ENCODE measurements around the gene PIGN.
A peak's percentile ranks its signal among the peaks of the same experiment; 100 is the strongest.
"Not testable (repeated sequence)": the region's sequence is repeated elsewhere in the genome, so short reads cannot be mapped to it uniquely, and the experiment has no call there.

Gene PIGN

GRCh38 chr18:62054929-62055498, 131.8 kb downstream of the PIGN start:
- no peak for DNase-seq

GRCh38 chr18:62048279-62048678, 138.6 kb downstream of the PIGN start:
- DNase-seq = no peak

GRCh38 chr18:62045316-62045715, 141.5 kb downstream of the PIGN start:
- DNase-seq = no peak

GRCh38 chr18:62044490-62045000, 142.3 kb downstream of the PIGN start:
- DNase-seq = no peak

GRCh38 chr18:62037989-62038778, 148.7 kb downstream of the PIGN start:
- peak; percentile 9 for DNase-seq

- DNase-seq = no peak
These were observed 149.7 kb downstream of the PIGN start for GRCh38 chr18:62037012-62037742.

- not testable (repeated sequence) for DNase-seq
These were observed 152.6 kb downstream of the PIGN start for GRCh38 chr18:62034286-62034685.

- no peak for DNase-seq
These were observed 153.1 kb downstream of the PIGN start for GRCh38 chr18:62033756-62034155.

GRCh38 chr18:62033207-62033606, 153.6 kb downstream of the PIGN start:
- no peak for DNase-seq

- peak; percentile 67 for DNase-seq
These were observed 156.5 kb downstream of the PIGN start for GRCh38 chr18:62030091-62030985.

GRCh38 chr18:62028715-62029114, 158.1 kb downstream of the PIGN start:
- no peak for DNase-seq

GRCh38 chr18:62027914-62028520, 158.8 kb downstream of the PIGN start:
- no peak for DNase-seq

GRCh38 chr18:62026586-62026985, 160.3 kb downstream of the PIGN start:
- no peak for DNase-seq

- no peak for DNase-seq
These were observed 161.9 kb downstream of the PIGN start for GRCh38 chr18:62024983-62025382.

- no peak for DNase-seq
These were observed 163.3 kb downstream of the PIGN start for GRCh38 chr18:62023536-62023935.

GRCh38 chr18:62018759-62019041, 168.2 kb downstream of the PIGN start:
- DNase-seq = no peak

- DNase-seq = no peak
These were observed 168.7 kb downstream of the PIGN start for GRCh38 chr18:62018034-62018758.

GRCh38 chr18:62017618-62018017, 169.2 kb downstream of the PIGN start:
- no peak for DNase-seq

- no peak for DNase-seq
These were observed 175.4 kb downstream of the PIGN start for GRCh38 chr18:62011416-62011815.

- no peak for DNase-seq
These were observed 177.3 kb downstream of the PIGN start for GRCh38 chr18:62009521-62009920.

GRCh38 chr18:62001396-62001795, 185.5 kb downstream of the PIGN start:
- DNase-seq = no peak

- no peak for DNase-seq
These were observed 187.9 kb downstream of the PIGN start for GRCh38 chr18:61998957-61999356.
